Erythroblast (primary cell): ENCODE results near the gene MAP4K2.

ENCODE experiments used
- GATA1 ChIP-seq: IDR thresholded peaks from 2 replicates; pipeline ENCODE4 v1.6.1; 2011; ENCODE audit warnings: low read depth, mild to moderate bottlenecking, control low read depth, low read length, moderate library complexity
- POLR2A ChIP-seq: IDR thresholded peaks from 2 replicates; pipeline ENCODE4 v1.6.1; 2011; ENCODE audit warnings: mild to moderate bottlenecking, low read length

DNA sequence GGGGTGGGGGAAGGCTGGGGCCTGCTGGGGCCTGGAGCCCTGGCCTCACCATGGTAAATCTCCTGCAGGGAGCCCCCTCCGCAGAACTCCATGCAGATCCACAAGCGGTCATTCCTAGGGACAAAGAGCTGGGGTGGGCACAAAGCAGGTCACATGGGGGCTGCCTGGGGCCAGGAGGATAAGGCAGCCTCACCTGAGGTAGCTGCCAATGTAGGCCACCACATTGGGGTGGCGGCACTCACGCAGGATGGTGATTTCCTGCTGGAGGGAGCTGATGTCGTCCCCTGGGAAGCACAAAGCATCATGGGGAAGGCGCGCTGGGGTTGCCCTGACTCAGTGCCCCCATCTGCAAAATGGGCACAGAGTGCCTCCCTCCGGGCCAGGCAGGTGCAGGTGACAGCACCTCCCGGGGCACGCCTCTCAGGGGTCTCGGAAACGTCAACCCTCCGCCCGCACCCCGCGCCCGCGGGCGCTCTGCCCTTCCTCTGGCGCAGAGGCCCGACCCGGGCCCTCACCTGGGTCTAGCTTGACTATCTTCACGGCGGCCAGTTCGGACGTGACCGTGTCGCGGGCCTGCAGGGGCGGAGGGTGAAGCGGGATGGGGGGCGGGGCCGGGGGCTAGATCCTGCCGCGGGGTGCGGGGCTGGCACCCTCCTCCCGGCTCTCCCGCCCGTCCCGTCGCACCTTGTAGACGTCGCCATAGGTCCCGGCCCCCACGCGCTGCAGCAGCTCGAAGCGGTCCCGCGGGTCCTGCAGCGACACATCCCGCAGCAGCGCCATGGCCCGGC is 450 bp downstream of the MAP4K2 start:
- TF ChIP-seq POLR2A (no peak), GATA1 (no peak)
